GM21515 (cell line): ENCODE results near the gene BICC1.
"Not testable (repeated sequence)": the region's sequence is repeated elsewhere in the genome, so short reads cannot be mapped to it uniquely, and the experiment has no call there.

Experiments
- ATAC-seq: cut with Tn5 transposase; IDR thresholded peaks from one replicate; pipeline ENCODE4 v1.9.1; 2021; ENCODE audit not compliant: unreplicated experiment

BICC1 gene

DNA sequence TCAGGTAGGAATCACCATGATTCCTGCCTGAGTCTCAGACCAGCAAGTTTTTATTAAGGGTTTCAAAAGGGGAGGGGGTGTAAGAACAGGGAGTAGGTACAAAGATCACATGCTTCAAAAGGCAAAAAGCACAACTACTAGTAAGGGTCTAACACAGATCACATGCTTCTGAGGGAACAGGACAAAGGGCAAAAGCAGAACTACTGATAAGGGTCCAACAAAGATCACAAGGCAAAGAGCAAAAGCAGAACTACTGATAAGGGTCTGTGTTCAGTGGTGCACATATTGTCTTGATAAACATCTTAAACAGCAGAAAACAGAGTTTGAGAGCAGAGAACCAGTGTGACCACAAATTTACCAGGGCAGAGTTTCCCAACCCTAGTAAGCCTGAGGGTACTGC is 84.5 kb downstream of the BICC1 start:
- ATAC-seq: not testable (repeated sequence)

DNA sequence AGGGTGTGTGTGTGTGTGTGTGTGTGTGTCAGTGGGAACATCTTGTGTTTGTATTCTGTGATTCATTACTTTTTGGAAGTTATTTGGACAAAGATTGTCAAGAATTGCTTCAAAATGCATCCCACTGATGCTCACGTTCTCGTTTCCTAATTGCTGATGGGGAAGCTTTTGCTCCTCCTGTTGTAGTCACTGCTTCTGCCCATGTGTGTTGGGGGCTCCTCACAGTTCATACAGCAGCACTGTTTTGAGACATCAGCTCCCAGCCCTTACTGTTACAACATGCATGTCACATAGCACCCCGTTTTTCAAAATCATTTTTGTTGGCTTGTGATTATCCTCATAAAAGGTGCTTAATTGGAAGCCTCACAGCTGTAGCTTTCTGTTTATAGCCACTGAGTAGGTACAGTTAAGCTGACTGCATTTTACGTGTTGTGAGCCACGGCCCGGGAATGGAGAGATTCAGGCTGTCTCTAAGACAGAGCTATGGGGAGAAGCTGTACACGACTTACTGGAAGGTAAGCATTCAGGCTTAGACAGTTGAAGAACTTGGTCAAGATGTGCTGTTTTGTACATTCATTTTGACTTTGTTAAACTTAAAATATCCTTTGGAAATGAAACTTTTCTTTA is 87.4 kb downstream of the BICC1 start:
- no peak for ATAC-seq

DNA sequence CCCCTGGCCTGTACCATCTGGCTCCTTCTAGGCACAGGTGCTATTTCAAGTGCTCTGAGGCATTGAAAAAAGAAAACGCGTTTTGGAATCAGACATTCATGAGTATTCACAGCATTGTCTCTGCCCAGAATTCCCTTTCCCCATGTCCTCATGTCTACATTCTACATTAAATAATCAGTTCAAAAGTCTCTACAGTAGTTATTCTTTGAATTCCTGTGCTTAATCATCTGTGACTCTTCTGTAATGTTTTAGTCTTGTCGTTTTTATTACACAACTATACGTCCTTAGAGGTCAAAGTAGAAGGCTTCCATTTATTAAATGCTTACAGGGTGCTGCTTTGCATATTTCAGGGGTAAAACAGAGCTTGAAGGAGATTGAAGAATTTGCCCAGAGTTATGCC is 95.7 kb downstream of the BICC1 start:
- no peak for ATAC-seq

DNA sequence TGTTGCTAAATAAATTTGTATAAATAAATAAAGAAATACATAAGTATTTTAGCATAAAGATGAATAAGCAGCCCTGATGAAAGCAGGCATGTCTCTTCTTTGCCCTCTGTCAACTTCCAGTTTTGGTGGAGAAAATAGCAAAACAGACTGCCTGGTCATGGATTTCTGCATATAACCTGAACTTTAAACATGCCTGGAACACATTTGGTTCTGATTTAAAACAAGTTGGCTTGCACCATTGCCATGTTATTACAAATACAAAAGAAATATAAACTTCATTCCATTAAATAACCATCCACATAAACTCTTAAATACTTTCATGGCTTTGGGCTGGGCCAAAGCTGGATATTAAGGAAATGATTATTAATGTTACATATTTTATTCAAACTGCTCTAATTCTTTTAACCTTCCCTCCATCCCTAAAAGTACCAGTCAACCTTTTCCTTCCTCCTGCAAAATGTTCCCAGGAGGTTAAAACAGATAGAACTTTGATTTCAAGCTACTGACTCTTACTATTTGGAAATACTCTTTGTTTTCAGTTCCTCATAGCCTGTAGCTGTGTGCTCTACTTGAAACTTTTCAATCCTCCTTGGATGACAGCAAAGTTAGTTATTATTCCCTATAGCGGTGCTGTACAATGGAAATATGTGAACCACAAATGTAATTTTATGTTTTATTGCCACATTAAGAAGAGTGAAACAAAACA is 96.3 kb downstream of the BICC1 start:
- no peak for ATAC-seq

DNA sequence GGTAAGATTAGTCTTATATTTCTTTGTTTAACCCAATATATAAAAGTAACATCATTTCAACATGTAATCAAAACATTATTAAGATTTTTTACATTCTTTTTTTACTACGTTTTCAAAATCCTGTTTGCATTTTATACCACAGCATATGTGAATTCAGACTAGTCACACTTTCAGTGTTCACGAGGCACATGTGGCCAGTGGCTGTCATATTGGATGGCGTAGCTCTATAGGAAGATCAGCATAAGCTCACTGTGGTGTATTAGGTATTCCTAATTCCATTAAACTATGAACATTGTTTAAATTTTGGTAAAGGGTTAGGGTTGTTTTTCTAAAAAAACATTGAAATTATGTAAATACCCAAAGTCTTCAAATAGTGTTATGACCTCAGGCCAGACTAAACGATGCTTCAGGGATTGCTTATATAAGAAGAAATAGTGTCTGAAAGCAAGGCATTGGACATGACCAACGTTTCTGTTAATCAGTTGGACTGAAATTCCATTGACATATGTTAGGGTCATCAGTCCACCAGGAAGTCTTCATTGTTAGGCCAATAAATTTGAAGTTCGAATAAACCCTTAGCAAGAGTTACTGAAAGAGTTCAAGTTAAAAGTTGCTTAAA is 97.0 kb downstream of the BICC1 start:
- ATAC-seq: no peak

DNA sequence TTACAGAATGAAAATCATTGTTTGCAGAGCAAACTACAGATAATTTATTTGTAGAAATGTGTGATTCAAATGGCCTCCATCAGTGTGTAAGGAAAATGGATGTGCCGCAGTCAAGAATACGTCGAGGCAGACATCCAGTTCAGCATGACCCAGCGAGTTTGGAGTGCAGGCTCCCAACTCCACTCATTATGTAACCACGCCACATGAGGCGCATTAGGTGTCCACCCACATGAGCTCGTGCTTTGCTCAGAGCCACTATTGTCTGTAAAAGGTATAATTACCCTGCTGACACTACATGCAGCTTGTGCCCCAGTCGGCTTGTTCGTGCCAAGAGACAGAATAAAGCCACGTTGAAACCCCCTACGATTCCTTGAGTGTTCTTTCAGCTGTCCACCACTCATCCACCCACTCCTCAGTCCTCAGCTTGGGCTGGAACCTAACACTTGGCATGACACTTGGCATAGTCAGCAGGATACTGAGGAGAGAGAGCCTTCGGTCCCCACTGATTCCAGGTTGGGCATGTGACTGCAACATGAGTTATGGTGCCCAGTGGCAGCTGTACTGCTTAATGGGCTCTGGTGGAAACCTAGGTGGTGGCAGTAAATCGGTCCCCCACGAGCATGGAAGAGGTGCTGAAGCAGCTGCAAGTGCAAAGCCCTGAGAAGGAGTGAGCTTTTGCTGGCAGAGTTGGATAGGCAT is 102.7 kb downstream of the BICC1 start:
- no peak for ATAC-seq

DNA sequence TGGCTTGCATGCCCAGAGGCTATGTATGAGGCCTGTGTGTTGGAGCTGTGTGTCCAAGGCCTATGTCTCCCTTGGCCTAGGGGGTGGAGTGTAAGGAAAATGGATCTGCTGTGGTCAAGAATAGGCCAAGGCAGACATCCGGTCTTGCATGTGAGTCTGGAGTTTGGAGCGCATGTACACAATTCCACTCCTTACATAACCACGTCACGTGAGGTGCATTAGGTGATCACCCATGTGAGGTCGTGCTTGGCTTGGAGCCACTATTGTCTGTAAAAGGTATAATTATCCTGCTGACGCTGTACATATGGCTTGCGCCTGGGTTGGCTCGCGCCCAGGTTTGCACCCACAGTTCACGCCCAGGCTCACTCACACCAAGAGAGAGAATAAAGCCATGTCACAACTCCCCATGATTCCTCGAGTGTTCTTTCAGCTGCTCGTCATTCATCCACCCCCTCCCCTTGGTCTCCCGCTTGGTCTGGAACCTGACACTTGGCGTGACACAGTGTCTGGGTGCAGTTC is 105.5 kb downstream of the BICC1 start:
- ATAC-seq: no peak

DNA sequence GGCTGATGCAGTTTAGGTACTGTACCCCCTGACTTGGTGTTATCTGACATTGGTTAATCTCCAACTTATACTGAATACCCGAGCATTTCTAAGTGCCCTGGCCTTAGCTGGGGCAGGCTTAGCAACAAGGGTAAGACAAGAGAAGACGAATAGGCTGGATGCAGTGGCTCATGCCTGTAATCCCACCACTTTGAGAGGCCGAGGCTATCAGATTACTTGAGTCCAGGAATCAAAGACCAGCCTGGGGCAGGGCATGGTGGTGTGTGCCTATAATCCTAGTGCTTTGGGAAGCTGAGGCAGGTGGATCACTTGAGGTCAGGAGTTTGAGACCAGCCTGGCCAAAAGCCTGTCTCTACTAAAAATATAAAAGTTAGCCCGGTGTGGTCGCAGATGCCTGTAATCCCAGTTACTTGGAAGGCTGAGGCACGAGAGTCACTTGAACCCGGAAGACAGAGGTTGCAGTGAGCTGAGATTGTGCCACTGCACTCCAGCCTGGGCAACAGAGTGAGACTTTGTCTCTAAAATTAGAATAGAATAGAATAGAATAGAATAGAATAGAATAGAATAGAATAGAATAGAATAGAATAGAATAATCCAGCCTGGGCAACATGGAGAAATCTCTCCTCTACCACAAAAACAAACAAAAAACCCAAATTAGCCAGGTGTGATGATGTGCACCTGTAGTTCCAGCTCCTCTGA is 108.9 kb downstream of the BICC1 start:
- ATAC-seq: no peak

DNA sequence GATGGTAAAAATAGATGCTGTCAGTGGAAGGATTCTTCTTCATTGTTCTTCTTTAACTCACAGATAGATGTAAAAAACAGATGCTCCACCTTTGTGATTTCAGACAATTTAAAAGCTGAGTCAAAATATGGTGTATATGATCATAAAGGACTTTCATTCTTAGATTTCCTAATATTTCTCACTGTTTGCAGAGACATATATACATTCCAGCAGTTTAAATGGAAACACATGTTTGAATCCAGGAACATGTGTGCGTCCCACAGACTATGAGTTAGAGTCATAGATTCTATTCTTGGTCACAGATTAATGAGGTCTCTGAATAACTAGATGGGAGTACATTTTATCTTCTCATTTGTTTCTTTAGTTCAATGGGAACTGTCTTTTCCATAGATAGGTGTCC is 109.6 kb downstream of the BICC1 start:
- no peak for ATAC-seq

DNA sequence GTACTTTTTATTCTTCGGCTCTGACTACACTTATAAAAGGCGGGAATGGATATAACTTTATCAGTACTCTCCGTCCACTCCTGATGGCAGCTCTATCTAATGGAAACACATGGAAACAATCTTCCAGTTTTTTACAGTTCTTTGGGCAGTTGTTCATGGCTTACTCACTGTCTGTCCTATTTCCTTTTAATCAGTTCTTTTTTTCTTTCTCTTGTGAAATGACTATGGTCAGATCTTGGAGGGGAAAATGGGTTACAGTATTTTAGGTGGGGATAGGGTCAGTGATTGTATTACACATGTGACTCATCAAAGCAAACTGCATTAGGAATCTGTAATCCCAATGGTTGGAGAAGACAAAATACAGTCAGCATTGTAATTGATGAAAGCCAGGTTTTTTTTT is 112.4 kb downstream of the BICC1 start:
- ATAC-seq: no peak

DNA sequence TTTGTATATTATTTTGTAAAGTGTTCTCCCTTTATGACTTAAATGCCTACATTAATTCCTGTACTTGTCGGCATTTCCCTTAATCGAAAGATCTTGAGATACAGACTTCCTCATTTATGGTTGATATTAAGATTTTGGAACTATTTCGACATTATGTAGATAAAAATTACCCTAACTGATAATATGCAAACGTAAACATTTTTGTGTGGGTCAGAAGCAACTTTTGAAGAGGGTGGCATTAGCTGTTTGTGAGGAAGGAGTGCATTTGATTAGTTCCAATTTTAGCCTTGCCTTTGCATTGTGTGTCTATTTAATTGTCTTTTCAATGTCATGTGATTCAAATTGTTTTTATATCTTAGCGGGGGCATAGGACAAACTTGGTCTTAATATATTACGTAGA is 114.7 kb downstream of the BICC1 start:
- ATAC-seq: no peak

DNA sequence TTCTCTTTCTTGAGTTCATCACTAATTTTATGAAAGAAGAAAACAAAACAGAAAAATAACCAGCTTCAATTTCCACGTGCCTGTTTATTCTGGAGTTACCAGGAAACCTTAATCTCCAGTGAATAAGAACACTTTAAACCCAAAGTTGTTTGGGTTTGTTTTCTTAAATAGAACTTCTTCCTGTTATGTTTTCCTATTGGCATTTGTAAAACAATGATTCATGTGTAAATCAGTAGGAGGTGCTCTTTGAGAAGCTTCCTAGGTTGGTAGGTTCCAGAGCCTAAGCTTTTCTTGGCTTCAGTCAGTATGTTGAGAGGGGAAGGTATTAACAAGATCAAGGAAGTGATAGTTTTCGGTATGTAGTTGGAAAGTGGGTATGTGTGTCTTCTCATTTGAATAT is 119.0 kb downstream of the BICC1 start:
- no peak for ATAC-seq

DNA sequence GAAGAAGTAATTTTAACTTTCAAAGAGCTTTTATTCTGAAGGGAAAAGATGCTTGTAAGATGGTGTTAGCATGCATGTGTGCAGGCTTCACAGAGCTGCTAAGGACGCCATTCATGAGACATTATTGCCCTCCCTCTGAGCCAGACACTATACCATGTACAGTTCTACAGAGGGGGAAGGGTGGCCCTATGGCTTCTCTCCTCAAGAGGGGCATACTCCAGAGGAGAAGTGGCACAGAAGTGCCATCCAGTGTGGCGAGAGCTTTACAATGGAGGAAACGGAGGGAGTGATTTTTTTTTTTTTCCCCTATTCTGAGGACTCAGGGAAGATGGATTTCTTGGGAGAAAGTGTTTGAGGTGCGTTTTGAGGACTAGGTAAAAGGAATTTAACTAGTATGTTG is 119.5 kb downstream of the BICC1 start:
- ATAC-seq: no peak

DNA sequence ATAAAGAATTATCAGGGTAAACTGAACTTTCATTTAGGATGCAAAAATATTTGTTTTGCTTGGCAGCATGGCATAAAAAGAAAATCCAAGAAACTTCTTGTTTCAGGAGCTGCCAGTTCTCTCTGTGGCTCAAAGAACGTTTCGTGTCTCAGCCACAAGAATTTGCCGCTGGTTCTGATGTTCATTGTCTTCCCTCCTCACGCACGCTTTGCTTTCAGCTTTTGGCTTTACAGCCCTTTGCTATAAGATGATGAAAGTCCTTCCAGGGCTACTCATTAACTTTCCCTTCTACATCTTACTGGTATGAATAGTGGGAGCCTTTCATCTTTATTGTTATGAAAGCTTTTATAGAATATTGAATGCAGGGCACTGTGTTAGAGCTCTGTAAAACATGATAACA is 124.7 kb downstream of the BICC1 start:
- ATAC-seq: no peak

DNA sequence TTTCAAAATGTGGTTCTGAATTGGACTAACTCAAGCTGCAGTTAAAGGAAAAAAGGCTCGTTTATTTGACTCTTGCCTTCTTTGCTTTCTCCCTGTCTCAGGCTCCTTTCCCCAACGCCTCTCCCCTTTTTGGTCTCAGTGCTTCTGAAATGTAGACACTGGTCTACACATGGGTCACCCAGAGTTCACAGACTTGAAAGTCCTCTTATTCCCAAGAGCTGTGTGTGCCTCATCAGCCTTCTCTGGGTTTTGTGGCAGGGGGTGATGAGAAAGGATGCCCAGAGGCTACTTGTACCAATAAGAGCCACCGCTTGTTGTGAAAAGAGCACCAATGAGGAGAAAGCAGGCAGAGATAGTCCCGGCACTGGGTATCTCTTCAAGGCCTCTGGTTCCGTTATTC is 125.7 kb downstream of the BICC1 start:
- ATAC-seq: no peak

DNA sequence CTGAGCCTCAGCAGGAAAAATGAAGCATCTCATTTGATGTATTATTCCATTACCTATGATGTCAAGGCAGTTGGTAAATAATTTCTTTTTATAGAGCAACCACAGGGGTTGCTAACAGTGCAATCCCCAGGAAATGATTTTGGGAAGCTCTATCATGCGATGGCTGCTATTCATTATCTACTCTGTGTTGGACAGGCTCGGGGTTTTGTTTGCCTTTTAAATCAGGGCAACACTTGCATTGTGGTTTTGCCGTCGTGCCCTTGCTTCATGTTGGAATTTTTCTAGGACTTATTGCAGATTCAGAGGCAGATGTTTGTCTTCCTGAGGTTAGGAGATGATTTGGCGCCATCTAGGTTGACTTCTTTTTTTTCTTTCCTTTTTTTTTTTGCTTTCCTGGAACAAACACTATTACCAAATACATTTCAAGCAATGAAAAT is 128.4 kb downstream of the BICC1 start:
- ATAC-seq: no peak

DNA sequence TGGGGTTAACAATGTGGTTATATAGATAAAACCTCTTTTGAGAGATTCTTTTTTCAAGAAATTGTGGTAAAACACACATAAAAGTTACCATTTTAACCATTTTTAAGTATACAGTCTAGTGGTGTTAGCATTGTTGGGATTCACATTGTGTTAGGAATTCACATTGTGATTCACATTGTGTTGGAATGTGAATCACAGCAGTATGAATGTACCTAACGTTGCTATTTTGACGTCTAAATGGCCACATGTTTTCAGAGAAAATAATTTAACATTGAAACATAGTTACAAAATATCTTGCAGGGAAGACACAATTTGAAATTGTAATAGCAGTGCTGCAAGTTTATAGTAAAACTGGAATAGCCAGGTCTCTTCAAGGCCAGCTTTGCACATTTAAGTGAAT is 129.0 kb downstream of the BICC1 start:
- no peak for ATAC-seq

DNA sequence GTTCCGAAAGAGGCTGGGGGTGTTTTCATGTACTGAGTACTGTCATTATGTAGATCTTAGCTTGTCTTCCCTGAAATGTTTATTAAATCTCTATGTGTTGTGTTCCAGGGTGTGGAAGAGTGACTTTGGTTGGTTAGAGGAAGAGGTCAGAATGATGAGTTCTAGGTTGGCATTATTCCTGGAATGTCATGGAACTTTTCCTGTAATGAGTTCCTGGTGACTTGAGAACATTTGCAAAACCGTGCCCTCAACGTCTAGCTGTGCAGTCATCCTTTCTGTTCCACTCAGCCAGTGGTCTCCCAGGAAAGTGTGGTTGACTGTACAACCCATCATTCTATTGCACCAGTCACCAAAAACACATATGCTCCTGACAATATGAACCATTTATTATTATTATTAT is 129.6 kb downstream of the BICC1 start:
- ATAC-seq: no peak

DNA sequence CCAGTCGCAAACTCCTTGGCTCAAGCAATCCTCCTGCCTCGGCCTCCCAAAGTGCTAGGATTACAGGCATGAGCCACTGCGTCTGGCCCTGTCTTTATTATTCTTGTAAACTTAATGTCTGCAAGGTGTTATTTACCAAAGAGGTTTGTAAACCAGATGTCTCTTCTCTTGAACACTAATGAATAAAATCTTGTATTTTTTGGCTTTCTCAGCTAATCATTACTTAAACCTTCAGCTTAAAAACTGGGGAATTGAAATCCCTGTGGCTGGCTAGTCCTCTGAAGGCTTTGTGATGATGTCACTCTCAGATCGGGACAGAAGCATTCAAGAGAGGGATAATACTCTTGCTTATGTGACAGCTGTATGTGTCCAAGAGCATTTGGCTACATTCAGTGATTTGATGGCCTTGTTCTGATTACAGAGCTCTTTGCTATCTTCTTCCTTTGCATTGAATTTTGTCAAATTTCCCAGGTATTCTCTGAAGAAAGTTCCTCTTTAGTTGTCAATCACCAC is 130.3 kb downstream of the BICC1 start:
- no peak for ATAC-seq

DNA sequence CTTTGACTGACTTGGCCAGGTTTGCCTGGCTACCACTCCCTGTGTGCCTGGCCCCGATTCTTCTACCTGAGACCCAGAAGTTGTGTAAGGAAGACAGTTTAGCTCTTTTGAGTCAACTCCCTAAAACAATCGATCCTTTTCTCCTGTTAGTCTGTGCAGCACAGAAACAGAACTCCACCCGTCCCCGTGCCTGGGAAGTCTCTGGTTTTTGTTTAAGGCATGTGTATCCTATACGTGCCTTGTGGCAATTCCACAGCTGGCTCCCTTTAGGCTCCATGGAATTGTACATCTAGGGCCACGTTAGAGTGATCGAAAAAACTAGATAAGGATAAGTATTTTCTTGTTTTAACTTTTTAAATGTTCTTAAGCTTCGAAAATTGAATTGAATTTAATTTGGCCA is 131.6 kb downstream of the BICC1 start:
- ATAC-seq: no peak
